ENCODE measurements around the gene TDP1.

The TDP1 gene

DNA sequence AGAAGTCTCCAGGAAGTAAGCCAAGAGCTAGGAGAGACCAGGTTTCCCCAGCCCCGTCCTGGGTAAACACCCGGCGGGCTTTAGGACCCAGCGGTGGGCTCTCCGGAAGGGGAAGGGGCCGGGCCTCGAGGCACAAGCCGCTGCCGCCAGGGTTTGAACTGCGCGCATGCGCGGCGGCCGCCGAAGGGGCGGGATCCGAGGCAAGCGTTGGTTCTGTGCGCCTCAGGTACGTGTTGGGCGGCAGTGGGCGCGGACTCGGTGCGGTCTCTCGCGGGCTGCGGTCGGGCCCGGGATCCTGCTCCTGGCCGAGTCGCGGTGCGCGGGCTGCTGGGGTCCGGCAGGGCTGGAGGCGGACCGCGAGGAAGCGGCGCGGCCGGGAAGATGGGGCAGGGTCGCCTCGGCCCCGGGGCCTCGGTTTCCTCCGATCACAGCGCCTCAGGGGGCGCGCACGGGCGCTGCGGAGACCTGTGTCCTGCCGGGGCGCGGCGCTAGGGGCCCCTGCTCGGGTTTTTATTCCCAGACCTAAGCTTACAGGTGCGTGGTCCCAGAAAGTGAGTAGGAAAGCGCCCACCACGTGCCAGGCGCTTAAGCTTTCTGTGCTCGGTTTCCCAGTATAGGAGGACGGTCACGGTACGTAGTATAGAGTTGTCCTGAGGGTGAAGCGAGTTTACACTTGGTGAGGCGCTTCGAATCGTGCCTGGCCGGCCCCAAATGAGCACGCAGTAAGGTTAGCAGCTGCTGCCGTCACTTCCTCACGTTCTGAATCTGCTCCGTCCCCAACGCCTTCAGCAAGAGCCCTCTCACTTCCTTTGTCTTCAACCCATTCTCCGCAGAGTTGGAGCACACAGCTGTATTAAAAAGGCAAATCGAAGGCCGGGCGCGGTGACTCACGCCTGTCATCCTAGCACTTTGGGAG lies at the start of gene TDP1:
Gene TDP1 (plus strand): TSS at position 183 of the 916 bp plus-strand sequence. CDS start 7,188 bp downstream, outside the sequence.
- DNase-seq, result peak; percentile 96

- DNase-seq, result no peak
Measured at GRCh38 chr14:89906000-89906399, 49.7 kb upstream of the TDP1 start.

DNA sequence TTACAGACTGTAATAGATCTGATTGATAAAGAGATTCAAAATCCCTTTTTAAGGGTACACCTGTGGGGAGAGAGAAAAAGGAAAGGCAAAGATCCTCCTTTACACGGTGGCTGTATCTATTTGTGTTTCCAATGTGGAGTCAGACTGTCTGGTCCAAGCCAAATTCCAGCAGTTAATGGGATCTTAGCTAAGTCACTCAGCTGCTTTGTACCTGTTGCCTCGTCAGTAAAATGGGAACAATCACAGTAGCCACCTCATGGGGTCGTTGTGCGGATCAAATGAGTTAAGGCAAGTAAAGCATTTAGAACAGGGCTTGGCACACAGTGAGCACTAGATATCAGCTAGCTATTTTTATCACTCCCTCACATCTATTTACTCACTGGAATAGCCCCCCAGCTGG lies 48.1 kb upstream of the TDP1 start:
- DNase-seq, result no peak

DNA sequence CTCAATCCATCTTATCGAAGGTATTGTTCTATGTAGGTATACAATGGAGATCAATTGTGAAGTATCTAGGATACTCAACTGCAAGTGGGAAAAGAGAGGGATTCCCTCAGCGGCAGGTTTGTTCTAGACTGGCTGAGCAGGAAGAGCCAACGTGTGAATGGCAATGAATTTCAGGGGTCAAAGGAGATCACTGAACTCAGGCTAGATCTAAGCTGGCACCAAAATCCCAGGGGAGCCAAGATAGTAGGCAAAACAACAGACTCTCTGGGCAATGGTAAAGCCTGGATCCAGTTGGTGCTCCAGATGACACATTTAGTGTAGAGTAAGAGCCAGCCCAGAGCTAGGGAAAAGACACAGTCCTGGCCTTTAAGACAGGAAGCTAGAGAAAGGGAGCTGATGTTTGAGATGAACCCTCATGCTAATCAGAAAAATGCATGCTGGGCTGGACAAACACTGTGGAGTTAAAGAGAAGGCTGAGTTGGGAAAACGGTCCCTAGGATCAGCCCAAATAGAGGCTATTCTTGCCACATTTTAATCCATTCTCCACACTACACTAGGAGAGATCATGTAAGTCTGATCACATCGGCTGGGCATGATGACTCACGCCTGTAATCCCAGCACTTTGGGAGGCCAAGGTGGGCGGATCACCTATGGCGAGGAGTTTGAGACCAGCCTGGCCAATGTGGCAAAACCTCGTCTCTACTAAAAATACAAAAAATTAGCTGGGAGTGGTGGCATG lies 46.8 kb upstream of the TDP1 start:
- DNase-seq, result peak; percentile 21

GRCh38 chr14:89909586-89909985 lies 46.1 kb upstream of the TDP1 start:
- no peak for DNase-seq

DNA sequence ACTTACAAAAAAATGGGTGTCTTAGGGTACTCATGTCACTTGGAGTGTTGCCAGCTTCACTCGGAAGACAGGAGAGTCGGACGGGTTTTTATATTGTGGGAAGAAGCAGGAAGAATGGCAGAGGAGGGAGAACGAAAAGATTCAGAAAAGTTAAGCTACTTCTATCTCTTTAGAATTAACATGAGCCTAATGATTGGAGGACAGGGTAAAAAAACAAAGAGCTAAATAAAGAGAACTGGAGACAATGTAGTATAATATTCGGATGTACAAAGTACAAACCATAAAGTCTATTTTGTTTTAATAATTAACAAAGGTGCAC lies 45.1 kb upstream of the TDP1 start:
- DNase-seq, result no peak

DNA sequence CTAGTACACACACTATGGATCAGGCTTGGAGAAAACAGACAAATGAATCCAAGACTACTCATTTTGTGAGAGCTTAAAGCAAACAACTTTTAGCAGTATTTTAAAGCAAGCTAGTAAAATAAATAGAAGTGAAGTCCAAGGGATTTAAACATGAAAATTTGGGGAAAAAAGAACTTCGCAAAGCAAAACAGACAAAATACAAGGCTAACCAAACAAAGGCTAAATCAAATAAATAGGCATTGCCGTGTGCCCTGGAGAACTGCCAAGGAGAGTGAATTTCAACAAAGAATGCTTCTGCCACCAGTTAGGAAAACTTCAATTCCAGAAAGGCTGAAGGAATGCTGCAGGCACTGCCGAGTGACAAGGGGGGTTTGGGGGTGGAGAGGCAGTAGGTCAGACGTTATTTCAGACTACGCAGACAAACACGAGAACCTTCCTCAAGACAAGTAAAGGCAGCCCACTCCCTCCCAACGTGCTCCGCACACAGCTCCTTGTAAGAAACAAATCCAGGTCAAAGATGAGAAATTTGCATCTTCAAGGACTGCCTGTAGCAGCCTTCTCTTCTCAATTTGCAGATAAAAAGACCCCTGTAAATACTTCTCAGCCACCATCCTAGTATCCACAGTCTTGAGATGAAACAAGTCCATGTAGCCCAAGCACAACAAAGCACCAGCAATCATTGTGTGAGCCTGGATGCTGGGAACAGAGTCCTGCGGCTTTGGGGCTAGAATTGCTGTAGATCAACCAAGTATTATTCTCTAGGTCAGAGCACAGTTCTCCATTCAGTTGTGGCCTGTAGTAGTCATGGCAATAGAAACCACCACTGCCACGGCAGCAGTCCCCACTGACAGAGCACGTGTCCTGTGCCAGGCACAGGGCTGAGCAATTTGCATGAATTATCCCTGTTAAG lies 44.5 kb upstream of the TDP1 start:
- no peak for DNase-seq

GRCh38 chr14:89912221-89912620 lies 43.5 kb upstream of the TDP1 start:
- no peak for DNase-seq

GRCh38 chr14:89912667-89913211 lies 43.0 kb upstream of the TDP1 start:
- DNase-seq, result no peak

DNA sequence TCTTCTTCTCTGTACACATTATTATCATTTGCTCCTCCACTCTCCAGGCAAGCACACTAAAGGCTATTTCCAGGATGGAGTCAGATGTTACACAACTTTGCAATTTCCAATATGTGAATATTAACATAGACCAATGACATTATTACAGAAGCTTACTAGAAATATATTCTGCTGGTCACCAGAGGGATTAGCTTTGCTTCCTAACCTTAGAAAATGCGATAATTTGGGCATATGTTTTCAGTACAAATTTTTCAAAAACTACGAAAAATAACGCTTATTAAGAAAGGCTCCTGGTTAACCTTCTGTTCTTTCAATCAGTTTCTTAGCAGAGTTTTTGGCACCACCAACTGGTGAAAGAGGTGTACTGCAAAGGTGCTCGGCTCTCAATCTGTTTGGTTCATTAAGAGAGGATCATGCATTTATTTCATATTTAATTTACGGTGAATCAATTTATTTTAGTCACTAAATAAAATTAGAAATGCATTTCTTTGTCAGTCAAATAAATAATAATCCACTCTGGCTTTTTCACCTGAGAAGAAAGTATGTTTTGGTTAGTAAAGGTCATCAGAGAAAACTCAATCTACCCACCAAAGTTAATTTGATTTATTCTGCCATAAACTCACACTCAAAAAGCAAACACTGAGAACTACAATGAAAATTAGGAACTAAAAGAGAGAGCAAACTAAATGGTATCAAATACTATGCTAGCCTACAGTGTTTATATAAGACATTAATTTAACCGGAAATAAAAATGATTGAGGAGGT lies 40.4 kb upstream of the TDP1 start:
- DNase-seq, result peak; percentile 40

GRCh38 chr14:89918721-89919120 lies 37.0 kb upstream of the TDP1 start:
- DNase-seq, result no peak

- DNase-seq, result no peak
Measured at GRCh38 chr14:89920056-89920455, 35.7 kb upstream of the TDP1 start.

- DNase-seq, result no peak
Measured at GRCh38 chr14:89921346-89921745, 34.4 kb upstream of the TDP1 start.

DNA sequence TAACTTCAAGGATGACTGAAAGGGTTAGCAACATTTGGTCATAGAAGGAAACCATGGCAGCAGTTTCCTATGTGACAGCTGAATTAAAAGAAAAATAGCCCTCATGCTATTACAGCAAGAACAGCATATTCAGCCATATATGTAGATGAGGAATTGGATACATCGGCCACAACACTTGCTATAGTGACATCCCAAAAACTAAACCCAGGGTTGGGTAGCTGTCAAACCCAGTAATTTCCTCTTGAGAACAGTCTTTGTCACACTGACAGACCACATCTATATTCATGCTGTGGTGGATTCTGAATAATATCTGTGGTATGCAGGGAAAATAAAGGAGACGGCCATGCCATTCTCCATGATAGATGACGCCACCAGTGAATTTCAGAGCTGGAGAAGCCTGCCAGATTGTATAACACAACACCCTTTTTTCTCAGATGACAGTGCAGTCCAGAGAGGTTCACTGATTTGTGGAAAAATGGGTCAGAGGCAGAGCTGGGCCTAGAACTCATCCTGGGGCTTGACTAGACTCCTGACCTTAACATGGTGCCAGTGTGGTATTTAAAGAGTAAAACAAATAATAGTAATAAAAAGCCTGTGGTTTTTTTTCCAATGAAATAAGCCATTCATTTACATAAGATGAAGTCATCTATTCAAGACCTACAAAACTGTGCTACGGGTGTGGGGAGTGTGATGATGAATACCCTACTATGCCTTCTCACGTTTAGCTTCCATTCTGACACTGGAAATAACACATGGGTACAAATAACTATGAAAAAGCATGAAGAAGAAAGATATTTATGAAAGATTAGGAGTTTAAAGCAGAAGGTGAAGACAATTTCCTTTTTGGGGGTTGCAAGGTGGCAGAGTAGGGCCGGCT lies 33.5 kb upstream of the TDP1 start:
- DNase-seq, result no peak

GRCh38 chr14:89924268-89924667 lies 31.5 kb upstream of the TDP1 start:
- DNase-seq, result no peak

DNA sequence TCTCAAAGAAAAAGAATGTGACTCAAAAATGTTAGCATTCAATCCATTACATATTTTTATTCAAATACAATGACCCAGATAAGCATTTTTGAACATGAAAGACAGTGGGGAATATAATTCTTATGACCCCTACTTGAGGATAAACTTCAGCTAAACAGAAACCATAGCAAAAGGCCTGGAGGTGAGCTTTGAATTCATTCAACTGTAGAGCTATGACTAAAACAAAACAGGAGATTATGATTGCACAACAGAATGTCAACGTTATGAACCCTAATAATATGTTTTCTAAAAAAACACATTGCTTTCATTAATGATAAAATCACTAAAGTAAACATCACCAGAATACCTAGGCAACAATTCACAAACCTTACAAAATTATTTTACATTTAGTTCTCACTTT lies 29.0 kb upstream of the TDP1 start:
- no peak for DNase-seq

- no peak for DNase-seq
Measured at GRCh38 chr14:89927186-89927865, 28.4 kb upstream of the TDP1 start.

DNA sequence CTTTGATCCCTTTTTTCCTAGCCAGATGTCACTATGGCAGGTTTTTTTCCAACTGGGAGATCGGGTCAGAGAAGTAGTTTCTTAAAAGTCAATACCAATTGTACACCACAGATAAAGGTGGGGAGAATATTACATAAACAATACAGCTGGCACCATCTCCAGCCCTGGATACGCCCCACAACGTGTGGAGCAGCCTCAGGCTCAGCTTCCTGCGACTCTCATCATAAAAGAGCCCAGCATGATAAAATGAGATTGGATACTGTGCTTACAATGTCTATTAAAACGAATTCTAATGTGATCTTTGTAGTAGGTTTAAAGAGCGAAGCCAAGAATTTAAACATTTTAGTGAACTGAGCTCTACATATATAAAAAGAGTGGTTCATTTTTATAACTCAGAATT lies 22.7 kb upstream of the TDP1 start:
- no peak for DNase-seq

DNA sequence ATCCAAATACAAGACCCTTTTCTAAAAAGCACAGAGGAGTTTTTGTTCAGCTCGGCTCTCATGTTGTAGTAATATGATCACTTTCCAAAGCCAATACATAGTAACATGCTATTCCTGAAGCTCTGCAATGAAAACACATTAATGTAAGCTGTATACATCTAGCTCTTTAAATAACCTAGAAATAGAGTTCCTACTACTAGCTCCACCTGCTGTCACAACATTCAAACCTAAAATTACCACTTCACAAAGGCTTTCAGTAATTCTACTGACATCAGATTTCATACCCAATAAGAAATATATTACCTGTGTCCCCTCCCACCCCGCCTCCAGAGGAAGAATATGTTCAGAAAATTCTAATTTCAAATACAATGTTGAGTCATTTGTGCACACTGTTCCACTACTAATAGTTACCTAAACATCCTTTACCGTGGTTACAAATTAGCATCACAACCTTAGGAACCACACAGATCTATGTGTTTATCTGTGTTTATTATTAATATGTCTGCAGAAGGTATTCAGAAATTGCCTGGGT lies 19.0 kb upstream of the TDP1 start:
- no peak for DNase-seq

GRCh38 chr14:89941830-89942377 lies 13.8 kb upstream of the TDP1 start:
- DNase-seq, result no peak
